Hepatocyte (in vitro differentiated cells): ENCODE results near the gene KRTAP10-2. TPM values are rescaled to one million over a fixed set of nuclear protein-coding genes. Genes with fewer than 3 reads are reported as not detected.

ENCODE experiments used
- DNase-seq: peaks from one replicate; pipeline ENCODE4 v3.0.0-alpha.2; 2016; ENCODE audit warnings: low spot score
- H2AFZ ChIP-seq: fragments of 200-600 bp; sonication (generic); 2 replicates; pipeline ENCODE4 v1.6.0; 2016; ENCODE audit warnings: antibody characterized with exemption, mild to moderate bottlenecking
- H3K27ac ChIP-seq: fragments of 200-600 bp; sonication (generic); 2 replicates; pipeline ENCODE4 v1.5.1; 2016; ENCODE audit warnings: mild to moderate bottlenecking
- H3K27me3 ChIP-seq: fragments of 200-600 bp; sonication (generic); 2 replicates; pipeline ENCODE4 v1.6.1; 2016
- H3K36me3 ChIP-seq: fragments of 200-600 bp; sonication (generic); replicated peaks from 2 replicates; pipeline ENCODE4 v1.5.1; 2016; ENCODE audit warnings: low read depth; ENCODE audit not compliant: insufficient read depth
- H3K4me1 ChIP-seq: fragments of 200-600 bp; sonication (generic); 2 replicates; pipeline ENCODE4 v1.5.1; 2016; ENCODE audit warnings: mild to moderate bottlenecking, moderate library complexity; ENCODE audit not compliant: insufficient read depth
- H3K4me2 ChIP-seq: fragments of 200-600 bp; sonication (generic); 2 replicates; pipeline ENCODE4 v1.6.0; 2016
- H3K4me3 ChIP-seq: fragments of 200-600 bp; sonication (generic); 2 replicates; pipeline ENCODE4 v1.5.1; 2016; ENCODE audit warnings: mild to moderate bottlenecking
- H3K79me2 ChIP-seq: fragments of 200-600 bp; sonication (generic); 2 replicates; pipeline ENCODE4 v1.6.0; 2017; ENCODE audit warnings: mild to moderate bottlenecking
- H3K9me2 ChIP-seq: fragments of 200-600 bp; sonication (generic); replicated peaks from 2 replicates; pipeline ENCODE4 v1.6.0; 2017; ENCODE audit warnings: mild to moderate bottlenecking; ENCODE audit not compliant: insufficient read depth
- H3K9me3 ChIP-seq: fragments of 200-600 bp; sonication (generic); 2 replicates; pipeline ENCODE4 v1.5.1; 2016; ENCODE audit warnings: low read depth, mild to moderate bottlenecking
- H4K20me1 ChIP-seq: fragments of 200-600 bp; sonication (generic); 2 replicates; pipeline ENCODE4 v1.6.0; 2016; ENCODE audit warnings: mild to moderate bottlenecking; ENCODE audit not compliant: insufficient read depth, poor library complexity, severe bottlenecking
- CTCF ChIP-seq: fragments of 200-600 bp; sonication (generic); IDR thresholded peaks from 2 replicates; pipeline ENCODE4 v1.5.1; 2016; ENCODE audit warnings: antibody characterized with exemption, mild to moderate bottlenecking; ENCODE audit not compliant: poor library complexity
- EZH2 ChIP-seq: fragments of 200-600 bp; sonication (generic); IDR thresholded peaks from 2 replicates; pipeline ENCODE4 v1.6.1; 2016; ENCODE audit warnings: antibody characterized with exemption, mild to moderate bottlenecking, borderline replicate concordance
- EZH2phosphoT487 ChIP-seq: fragments of 200-600 bp; sonication (generic); IDR thresholded peaks from one replicate; pipeline ENCODE4 v1.6.1; 2018; ENCODE audit warnings: antibody characterized with exemption, mild to moderate bottlenecking, low read depth, moderate library complexity; ENCODE audit not compliant: unreplicated experiment, severe bottlenecking
- WGBS: methylation state at CpG from one replicate; pipeline ENCODE4 v1.1.6; 2016; ENCODE audit warnings: low lambda C conversion rate; ENCODE audit errors: missing lambda C conversion rate; 5-methylcytosine and 5-hydroxymethylcytosine counted together
- polyA plus RNA-seq: library from polyadenylated mRNA; unstranded; fragments of >200 nt; fragmentation: Nextera tagmentation; extraction: Ambion mirVana; gene quantifications from 2 replicates; pipeline ENCODE4 v1.2.1, GENCODE V29; 2016
- total RNA-seq: library from RNA; depleted of rRNA; stranded (reverse); fragments of >200 nt; gene quantifications from 2 replicates; pipeline ENCODE4 v1.2.3, GENCODE V29; 2014

Gene KRTAP10-2
- total and polyA plus RNA-seq, 2 experiments from 2014 or later = not detected

- Histone ChIP-seq H3K36me3 (no peaks in the 10 kb centered on the region), H4K20me1 (no peaks in the 10 kb centered on the region), H3K79me2 (no peaks in the 10 kb centered on the region), H3K27me3 (no peaks in the 10 kb centered on the region), H3K4me2 (no peak overlapping the region), H3K9me3 (no peaks in the 10 kb centered on the region), H3K4me3 (no peak overlapping the region), H3K27ac (no peak overlapping the region), H3K9me2 (no peaks in the 10 kb centered on the region), H2AFZ (no peak overlapping the region), H3K4me1 (no peaks in the 10 kb centered on the region)
- no peak for DNase-seq
- 88% methylated on average over 23 of the region's 23 CpGs for WGBS
- TF ChIP-seq CTCF (no peak), EZH2 (no peak), EZH2phosphoT487 (no peak)
Observed at GRCh38 chr21:44529503-44530125, 21.7 kb downstream of the KRTAP10-2 start.

DNA sequence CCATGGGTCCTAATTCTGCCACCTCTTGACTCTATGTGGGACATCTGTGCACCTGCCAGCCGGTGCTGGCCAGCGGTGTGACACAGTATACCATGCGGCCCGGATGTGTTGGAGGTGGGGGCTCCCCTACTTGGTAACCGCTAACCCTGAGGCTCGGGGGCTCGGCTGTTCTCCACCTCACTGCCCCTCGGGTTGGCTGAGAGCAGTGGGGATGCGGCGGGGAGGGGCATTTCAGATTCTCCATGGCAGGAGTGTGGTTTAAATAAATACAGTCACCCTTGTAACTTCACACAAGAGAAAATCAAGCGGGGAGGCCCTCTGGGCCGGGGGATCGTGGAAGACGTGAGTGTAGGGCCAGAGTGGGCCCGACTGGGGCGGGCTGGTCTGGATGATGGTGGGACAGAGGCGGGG lies 22.3 kb downstream of the KRTAP10-2 start:
- no peaks in the 10 kb centered on the region for H3K9me3 ChIP-seq
- H2AFZ ChIP-seq = no peak overlapping the region
- no peak overlapping the region for H3K4me3 ChIP-seq
- WGBS = 93% methylated on average over 17 of the region's 17 CpGs
- H3K9me2 ChIP-seq = no peaks in the 10 kb centered on the region
- no peak for DNase-seq
- H3K4me1 ChIP-seq = no peaks in the 10 kb centered on the region
- TF ChIP-seq CTCF = no peak
- no peak for TF ChIP-seq EZH2phosphoT487
- H4K20me1 ChIP-seq = no peaks in the 10 kb centered on the region
- no peak overlapping the region for H3K27ac ChIP-seq
- H3K36me3 ChIP-seq = no peaks in the 10 kb centered on the region
- no peaks in the 10 kb centered on the region for H3K27me3 ChIP-seq
- H3K79me2 ChIP-seq = no peaks in the 10 kb centered on the region
- no peak overlapping the region for H3K4me2 ChIP-seq

DNA sequence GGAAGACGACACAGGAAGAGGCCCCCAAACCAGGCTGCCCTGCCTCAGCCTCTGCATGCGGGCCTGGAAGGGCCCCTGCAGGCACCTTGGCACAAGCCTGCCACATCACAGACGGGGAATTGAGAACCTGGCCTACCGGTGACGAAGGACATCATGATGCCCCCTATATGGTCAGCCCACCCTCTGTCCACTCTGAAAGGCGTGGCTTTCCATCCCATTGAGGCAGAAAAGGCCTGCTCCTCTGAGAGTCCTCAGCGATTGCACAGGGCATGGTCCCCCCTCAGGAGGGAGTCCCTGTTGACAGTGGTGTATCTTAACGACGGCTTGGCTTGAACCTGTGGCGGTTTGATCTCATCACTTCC lies 22.7 kb downstream of the KRTAP10-2 start:
- Histone ChIP-seq H4K20me1 (no peaks in the 10 kb centered on the region), H3K4me2 (no peak overlapping the region), H3K9me2 (no peaks in the 10 kb centered on the region), H3K4me3 (no peak overlapping the region), H3K27ac (no peak overlapping the region), H3K4me1 (no peaks in the 10 kb centered on the region), H3K36me3 (no peaks in the 10 kb centered on the region), H2AFZ (no peak overlapping the region), H3K79me2 (no peaks in the 10 kb centered on the region), H3K9me3 (no peaks in the 10 kb centered on the region), H3K27me3 (no peaks in the 10 kb centered on the region)
- WGBS = 90% methylated on average over 10 of the region's 10 CpGs
- DNase-seq = no peak
- TF ChIP-seq EZH2phosphoT487 = no peak
- TF ChIP-seq EZH2 = no peak
- no peak for TF ChIP-seq CTCF
